ENCODE results near the gene TSHZ2.
"Not testable (repeated sequence)": the region's sequence is repeated elsewhere in the genome, so short reads cannot be mapped to it uniquely, and the experiment has no call there.

The TSHZ2 gene

GRCh38 chr20:53438368-53438767 lies 466.2 kb downstream of the TSHZ2 start:
- DNase-seq = no peak

- no peak for DNase-seq
These were observed 466.9 kb downstream of the TSHZ2 start for GRCh38 chr20:53439046-53439445.

- DNase-seq = no peak
These were observed 467.5 kb downstream of the TSHZ2 start for GRCh38 chr20:53439616-53440015.

DNA sequence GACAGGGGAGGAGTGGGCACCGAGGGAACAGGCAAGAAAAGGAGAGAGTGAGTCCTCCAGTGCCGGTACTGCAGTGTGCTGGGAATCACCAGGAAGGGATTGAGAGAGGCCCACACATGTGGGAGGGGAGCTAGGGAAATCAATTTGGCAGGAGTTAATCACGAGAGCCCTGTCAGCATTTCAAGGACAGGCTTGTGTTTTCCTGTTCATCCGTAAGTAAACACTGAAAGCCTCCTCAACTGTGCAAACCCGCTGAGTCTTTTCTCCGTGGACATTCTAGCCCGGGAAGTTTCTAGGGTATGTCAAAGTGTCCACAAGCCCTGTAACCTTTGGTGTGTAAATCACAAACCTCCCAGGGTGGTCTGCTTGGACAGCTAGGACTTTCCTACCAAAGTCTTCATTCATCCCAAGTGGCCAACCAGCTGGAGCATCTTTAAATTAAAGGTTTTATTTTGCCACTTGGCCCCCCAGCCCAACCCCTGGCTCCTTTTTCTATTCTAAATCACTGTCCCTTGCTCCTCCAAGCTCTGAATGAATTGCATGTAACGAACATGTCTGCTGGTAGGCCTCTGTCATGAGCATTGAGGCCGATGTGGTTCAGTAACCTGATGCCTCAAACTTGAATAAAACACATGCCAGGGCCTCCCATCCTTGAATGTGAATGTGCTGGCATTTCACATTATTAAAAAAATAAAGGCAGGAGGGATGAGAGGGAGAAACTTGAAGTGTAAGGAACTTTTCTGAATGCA lies 472.4 kb downstream of the TSHZ2 start:
- no peak for DNase-seq

DNA sequence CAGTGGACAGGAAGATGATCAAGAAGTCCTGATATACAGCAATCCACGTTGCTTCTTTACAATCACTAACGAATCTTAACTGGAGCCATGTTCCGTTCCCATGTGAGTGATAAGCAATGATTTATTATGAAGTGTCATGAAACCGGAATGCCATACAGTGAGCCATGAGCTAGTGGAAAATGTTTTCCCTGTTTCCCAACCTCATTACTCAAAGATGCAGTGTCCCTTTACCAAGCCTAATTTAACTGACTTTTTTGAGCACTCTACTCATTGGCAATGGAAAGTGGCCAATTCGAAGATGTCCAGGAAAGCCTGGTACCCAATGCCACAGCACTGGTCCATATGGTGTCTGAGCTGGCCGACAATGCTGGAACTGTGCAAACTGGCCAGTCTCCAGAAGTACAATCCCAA lies 473.2 kb downstream of the TSHZ2 start:
- DNase-seq = no peak

DNA sequence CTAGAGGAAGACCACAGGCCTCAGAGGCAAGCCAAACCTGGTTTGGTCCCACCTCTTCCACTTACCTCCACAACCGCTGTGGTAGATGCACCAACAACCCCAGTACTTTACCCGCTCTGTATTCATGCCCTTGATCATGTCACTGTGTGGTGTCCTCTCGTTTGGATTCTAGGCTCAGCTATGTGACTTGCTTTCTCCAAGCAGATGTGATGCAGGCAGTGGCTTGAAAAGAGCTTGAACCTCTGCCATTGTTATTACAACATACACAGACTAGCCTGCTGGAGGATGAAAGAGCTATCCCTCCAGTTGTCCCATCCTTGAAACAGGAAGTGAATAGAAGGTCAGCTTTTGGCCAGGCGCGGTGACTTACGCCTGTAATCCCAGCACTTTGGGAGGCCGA lies 473.8 kb downstream of the TSHZ2 start:
- DNase-seq = no peak

- no peak for DNase-seq
These were observed 475.2 kb downstream of the TSHZ2 start for GRCh38 chr20:53447316-53447715.

GRCh38 chr20:53448426-53448825 lies 476.3 kb downstream of the TSHZ2 start:
- DNase-seq = no peak

- DNase-seq = no peak
These were observed 476.7 kb downstream of the TSHZ2 start for GRCh38 chr20:53448875-53449274.

DNA sequence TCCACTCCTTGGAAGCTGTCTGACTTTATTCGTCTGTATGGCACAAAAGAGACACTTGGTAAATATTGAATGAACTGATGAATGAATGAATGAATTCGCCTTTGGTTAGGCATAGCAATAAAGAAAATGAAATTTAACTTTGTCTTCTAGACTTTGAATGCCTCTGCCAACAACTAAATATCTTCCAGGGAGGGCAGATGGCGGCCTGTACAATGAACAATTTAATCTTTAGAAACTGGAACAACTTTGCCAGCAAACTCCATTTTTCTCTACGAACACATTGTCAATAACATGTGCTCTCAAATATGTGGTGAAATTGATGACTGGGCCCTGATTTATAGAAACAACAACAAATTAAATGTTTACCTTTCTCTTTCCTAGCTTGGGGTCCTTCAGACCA lies 480.9 kb downstream of the TSHZ2 start:
- no peak for DNase-seq

GRCh38 chr20:53454675-53455276 lies 482.6 kb downstream of the TSHZ2 start:
- DNase-seq = no peak

- no peak for DNase-seq
These were observed 491.2 kb downstream of the TSHZ2 start for GRCh38 chr20:53463101-53463972.

DNA sequence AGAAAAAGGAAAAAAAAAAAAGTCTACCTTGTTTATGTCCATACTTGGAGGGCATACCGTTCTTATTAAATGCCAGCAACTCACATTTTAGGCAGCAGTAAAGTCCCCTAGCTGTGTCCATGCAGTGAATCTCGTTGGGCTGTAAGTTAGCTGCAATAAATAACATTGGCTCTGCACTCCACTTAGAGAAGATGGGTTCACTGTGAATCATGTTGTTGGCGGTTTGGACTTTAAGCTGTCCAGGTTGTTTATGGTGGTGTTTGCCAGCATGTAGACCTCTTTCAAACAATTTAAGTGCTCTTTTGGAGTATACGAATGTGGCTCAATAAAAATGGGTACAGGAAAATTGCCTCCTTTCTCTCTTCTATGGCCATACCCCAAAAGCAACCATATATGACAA lies 494.1 kb downstream of the TSHZ2 start:
- no peak for DNase-seq

DNA sequence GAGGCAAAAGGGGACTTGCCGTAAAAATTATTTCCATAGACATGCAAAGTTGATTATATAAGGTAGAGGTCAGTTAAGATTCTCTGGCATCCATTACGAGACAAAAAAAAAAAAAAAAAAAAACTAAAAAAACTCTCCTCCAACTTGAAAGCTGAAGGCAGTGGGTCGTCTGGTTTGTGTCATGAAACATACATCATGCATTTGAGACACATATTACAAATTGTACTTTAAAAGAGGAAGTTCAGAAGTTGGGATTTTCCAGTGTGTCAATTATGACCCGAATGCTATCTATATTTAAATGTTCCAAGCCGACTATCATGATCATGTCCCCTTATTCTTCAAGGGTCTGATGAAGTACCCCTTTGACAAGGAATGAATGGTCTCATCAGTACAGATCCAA lies 496.4 kb downstream of the TSHZ2 start:
- DNase-seq = no peak

DNA sequence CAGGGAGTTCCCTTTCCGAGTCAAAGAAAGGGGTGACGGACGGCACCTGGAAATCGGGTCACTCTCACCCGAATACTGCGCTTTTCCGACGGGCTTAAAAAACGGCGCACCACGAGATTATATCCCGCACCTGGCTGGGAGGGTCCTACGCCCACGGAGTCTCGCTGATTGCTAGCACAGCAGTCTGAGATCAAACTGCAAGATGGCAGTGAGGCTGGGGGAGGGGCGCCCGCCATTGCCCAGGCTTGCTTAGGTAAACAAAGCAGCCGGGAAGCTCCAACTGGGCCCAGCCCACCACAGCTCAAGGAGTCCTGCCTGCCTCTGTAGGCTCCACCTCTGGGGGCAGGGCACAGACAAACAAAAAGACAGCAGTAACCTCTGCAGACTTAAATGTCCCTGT lies 500.7 kb downstream of the TSHZ2 start:
- not testable (repeated sequence) for DNase-seq

GRCh38 chr20:53480913-53481312 lies 508.8 kb downstream of the TSHZ2 start:
- DNase-seq = no peak

DNA sequence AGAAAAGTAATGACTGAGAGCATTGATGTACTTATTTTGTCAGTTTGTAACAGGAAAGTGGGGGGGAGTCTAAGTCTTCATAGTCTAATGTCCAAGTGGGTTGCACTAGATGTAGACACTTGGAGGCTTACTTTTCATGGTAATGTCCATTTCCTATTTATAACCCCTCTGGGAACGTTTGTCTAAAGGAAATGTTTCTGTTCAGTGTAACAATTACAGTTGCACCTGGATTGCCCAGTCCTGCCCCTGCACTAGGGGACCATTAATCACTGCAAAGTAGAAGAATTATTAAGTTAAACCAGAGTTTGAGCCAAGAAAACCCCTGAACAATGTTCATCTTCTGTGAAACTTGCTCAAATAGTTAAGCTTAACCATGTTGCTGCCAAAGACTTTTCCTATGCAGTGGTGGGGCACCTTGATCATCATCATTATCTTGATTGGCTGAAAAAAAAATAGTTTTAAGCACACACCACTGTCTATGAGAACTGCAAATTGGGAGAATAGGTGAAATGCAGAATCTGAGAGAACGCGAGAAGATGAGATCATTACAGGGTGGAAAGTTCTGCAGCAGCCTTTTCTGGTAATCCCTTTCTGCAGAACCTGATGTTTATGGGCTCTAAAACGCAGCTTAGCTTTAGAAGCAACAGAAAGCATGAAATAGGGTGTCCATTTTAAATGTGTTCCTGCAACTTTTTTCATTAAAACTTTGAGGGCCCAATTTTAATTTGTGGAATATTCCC lies 515.5 kb downstream of the TSHZ2 start:
- no peak for DNase-seq

GRCh38 chr20:53488775-53489272 lies 516.7 kb downstream of the TSHZ2 start:
- no peak for DNase-seq

GRCh38 chr20:53489528-53489927 lies 517.4 kb downstream of the TSHZ2 start:
- no peak for DNase-seq

DNA sequence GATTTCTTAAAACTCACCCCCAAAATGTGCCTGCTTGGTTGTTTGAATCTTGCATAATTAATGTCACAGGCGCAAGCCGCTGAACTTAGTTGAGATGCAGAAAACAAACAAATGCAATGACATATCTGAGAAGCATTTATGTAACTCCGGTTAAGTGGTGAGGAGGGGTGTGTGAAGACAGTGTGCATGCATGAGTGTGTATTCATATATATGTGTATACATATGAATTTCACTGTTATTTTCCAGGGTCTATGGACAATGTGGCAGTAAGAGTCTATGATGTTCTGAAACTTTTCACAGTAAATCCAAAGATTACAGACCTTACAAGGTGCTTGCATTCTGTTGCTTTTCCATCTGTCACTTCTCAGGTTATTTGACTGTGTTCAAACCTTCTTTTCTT lies 518.5 kb downstream of the TSHZ2 start:
- DNase-seq = no peak

- no peak for DNase-seq
These were observed 519.3 kb downstream of the TSHZ2 start for GRCh38 chr20:53491462-53491861.

DNA sequence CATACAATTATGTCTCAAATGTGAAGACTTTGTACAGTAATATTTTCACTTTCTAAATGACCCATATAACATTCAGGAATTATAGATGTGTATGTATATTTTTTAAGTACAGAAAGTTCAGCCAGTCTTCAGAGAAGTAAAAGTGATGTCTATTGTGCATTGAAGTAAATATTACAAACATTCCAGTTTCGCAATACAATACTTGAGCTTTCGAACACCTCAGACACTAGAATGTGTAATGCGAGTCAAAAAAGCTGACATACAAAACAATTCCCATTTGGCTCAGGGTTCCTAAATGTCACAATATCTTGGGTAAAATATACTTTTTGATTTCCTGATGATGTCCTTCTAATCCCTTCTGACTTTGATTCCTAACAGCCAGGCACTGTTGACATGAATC lies 520.1 kb downstream of the TSHZ2 start:
- DNase-seq = no peak

GRCh38 chr20:53493311-53493857 lies 521.2 kb downstream of the TSHZ2 start:
- DNase-seq = no peak

Data from SHP77 (cell line).